Measurements from ENCODE around the gene LRRD1.
"Not testable (repeated sequence)": the region's sequence is repeated elsewhere in the genome, so short reads cannot be mapped to it uniquely, and the experiment has no call there.

The LRRD1 gene

GRCh38 chr7:92137557-92137956 lies 41.4 kb downstream of the LRRD1 start:
- no peak for DNase-seq

- DNase-seq = no peak
Observed at GRCh38 chr7:92135052-92135889, 43.7 kb downstream of the LRRD1 start.

DNA sequence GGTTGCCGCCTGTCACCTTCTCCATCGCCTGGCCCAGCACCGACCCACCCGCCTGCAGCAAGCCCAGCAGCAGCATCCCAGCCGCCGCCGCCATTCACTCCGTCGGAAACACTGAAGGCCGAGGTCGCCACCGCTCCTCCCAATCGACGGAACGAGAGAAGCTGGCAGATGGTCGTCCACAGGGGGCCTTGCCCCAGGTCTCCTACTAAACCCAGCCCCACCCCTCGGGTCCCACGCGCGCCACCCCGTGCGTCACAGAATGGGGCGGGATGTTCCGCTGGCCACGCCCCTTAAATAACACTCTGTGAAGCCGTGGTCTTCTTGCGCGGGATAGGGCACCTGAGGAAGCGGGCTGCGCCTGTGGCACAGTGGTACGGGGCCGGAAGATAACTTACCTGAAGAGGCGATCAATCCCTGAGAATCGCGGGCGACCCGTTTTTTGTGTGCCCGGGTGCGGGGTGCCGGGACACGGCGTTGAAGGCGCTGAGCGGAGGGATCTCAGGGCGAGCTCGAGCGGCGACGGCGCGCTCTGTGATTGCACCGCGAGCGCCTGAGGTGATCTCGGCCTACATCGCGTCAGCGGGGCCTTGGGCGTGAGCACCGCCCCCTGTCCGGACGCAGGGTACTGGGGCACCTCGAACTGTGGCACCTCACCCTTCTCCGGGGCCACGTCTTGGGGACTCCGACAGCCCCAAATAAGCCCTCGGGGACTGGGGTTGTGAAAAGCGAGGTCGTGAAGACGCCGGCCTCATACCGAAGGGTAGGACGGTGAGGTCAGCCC lies 44.5 kb downstream of the LRRD1 start, which contains the start of gene CYP51A1:
Gene CYP51A1 (minus strand): TSS at position 207 of the 781 bp plus-strand sequence. CDS start 113 bp downstream, at position 94.
- DNase-seq = peak; percentile 70

- peak; percentile 10 for DNase-seq
Observed at GRCh38 chr7:92133737-92134270, 45.1 kb downstream of the LRRD1 start.

DNA sequence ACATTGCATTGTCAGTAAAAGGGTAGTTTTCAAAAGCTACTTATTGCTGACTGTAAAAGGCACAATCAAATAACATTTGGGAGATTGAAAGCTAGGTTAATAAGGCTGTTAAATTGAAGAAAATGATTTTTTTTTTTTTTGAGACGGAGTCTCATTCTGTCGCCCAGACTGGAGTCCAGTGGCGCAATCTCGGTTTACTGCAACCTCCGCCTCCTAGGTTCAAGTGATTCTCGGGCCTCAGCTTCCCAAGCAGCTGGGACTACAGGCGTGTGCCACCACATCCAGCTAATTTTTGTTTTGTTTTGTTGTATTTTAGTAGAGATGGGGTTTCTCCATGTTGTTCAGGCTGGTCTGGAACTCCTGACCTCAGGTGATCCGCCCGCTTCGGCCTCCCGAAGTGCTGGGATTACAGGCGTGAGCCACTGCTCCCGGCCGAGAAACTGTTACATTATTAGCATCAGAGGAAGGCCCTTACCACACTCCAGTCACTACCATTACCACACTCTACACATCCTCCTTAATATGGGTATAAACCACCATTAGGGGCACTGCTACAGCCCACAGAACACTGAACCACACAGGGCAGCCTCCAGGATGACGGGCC lies 45.7 kb downstream of the LRRD1 start:
- no peak for DNase-seq

DNA sequence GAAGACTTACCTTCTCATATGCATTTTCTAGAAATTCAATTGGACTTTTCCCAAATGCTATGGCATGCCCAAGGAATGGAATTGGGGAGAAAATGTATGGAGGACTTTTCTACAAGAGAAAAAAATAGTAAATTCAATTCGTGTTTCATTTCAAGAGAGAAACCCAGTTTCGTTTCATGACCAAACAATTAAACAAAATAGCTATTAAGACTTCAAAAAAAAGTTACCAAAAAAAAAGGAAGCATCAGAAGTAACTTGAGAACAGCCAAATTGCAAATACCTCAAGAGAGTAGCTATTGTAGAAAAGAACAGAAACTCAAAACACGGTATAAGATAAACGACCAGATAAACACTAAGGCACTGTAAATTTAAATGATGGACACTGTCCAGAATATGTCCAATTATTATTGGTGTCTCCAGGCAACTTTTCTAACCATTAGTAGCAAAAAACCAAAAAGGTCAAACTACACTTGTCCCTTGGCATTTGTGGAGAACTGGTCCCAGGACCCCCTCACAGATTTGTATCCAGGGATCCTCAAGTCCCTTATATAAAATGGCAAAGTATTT lies 47.1 kb downstream of the LRRD1 start:
- no peak for DNase-seq

GRCh38 chr7:92131093-92131492 lies 47.8 kb downstream of the LRRD1 start:
- DNase-seq = no peak

DNA sequence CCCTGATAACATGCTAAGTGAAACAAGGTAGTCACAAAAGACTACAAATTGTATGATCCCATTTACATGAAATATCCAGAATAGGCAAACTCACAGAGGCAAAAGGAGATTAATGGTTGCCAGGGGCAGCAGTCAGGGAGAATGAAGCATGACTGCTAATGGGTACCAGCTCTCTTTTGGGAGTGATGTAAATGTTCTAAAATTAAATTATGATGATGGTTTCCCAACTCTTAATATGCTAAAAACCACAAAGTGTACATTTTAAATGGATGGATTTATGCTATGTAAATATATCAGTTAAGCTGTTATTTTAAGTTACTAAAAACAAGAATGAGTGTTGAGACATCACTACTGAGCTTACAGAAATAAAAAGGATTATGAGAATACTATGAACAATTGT lies 57.3 kb downstream of the LRRD1 start:
- DNase-seq = no peak

DNA sequence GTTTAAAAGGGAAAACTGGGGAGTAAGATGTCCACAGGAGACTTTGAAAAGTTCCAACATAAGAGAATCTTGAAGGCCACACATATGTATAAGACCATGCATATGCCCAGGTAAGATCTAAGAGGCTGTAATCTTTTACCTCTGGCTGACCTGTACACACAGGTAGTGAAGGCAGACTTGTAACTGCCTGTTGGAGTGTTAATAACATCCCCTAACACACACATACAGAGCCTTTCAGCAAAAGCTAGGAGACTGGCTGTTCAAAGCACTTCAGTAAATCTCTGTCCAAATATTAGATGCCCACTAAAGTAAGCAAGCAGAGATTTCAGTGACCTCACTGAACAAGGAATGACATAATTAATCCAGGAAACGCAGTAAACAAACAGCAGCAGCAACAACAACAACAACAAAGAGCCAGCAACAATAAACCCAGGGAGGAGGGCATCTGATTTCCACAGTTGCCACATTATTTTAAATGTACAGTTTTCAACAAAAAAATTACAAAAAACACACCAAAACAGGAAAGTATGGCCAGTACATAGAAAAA lies 59.7 kb downstream of the LRRD1 start:
- peak; percentile 1 for DNase-seq

DNA sequence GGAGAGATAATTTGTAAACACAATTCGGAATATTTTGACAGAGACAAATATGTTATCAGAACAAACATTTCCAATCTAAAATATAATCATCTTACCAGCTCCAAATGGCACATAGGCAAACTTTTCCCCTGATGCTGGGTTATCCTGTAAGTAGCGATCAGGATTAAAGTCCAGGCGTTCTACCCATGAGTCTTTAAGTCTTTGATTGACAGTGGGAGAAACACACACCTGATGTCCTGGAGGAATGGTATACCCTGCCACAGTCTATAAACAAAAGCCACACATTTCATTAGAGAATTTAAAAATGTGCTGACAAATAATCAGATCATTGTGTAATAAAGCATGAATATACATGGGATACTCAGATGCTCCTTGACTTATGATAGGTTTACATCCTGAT lies 62.0 kb downstream of the LRRD1 start:
- DNase-seq = no peak

GRCh38 chr7:92115821-92116220 lies 63.1 kb downstream of the LRRD1 start:
- no peak for DNase-seq

- no peak for DNase-seq
Observed at GRCh38 chr7:92110857-92111256, 68.1 kb downstream of the LRRD1 start.

DNA sequence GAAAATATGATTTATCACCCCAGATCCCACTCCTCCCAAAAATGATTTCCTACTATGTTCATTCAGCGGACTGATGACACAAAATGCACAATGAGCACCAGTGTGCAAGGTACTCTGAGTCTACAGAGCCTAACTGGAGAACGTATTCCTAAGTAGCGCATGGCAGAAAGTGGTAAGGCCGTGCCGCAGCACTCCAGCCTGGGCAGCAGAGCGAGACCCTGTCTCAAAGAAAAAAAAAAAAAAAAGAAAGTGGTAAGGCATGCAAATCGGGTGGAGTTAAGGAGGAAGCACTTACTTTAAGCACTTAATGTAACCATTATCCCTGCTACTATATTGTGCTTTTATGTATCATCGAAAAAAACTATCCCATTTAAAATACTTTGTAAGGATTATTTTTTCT lies 70.1 kb downstream of the LRRD1 start:
- DNase-seq = no peak

DNA sequence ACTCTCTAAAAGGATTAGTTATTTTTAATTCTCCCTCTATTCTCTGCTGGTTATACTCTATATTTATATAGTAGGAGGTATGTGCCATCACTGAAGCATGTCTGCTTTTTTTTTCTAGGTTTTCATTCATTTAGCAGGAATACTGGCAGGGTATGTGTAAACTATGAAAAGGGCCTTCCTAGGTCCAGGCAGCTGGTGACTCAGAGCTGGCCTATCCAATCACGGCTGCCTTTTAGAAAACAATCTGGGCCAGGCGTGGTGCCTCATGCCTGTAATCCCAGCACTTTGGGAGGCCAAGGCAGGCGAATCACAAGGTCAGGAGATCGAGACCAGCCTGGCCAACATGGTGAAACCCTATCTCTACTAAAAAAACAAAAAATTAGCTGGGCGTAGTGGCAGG lies 76.1 kb downstream of the LRRD1 start:
- DNase-seq = not testable (repeated sequence)

- no peak for DNase-seq
Observed at GRCh38 chr7:92100534-92100933, 78.4 kb downstream of the LRRD1 start.

GRCh38 chr7:92095380-92095779 lies 83.6 kb downstream of the LRRD1 start:
- DNase-seq = no peak

Data from SHP77 treated with DMSO at 0.1 percent for 48 hours (cell line).